B cell (primary cell): ENCODE results near the gene ZNF445. TPM values are rescaled to one million over a fixed set of nuclear protein-coding genes. Genes with fewer than 3 reads are reported as not detected.

Experiments
- ATAC-seq: fragments of 200-7000 bp; cut with Tn5 transposase; one replicate; pipeline ENCODE4 v1.10.0; 2021; ENCODE audit warnings: low read depth, mild to moderate bottlenecking, moderate number of reproducible peaks, moderate library complexity
- CTCF ChIA-PET: fragments of 350-600 bp; sonication (Branson Sonifier 250); formaldehyde crosslinking; loops from one replicate; lab custom pipeline; 2021; ENCODE audit warnings: antibody characterized with exemption, inconsistent platforms; lab: Charles Lee
- POLR2A ChIA-PET: fragments of 350-600 bp; sonication (Branson Sonifier 250); formaldehyde crosslinking; loops from one replicate; lab custom pipeline; 2021; ENCODE audit warnings: antibody characterized with exemption; lab: Charles Lee
- DNase-seq: peaks from one replicate; pipeline ENCODE4 v3.0.0; 2013
- H2AFZ ChIP-seq: 2 replicates; pipeline ENCODE4 v1.6.1; 2012; ENCODE audit warnings: mild to moderate bottlenecking, low read depth, low read length; ENCODE audit not compliant: insufficient read depth, poor library complexity, severe bottlenecking
- H3K27ac ChIP-seq, 2 donors: 1 replicate in 1 of 2; 2 replicates in 1 of 2; pipeline ENCODE4 v1.5.1; 2012 to 2013; ENCODE audit warnings: low read length in 2 of 2, mild to moderate bottlenecking in 2 of 2, moderate library complexity in 1 of 2
- H3K27me3 ChIP-seq, 4 experiments: fragments of 200-600 bp in 1 of 4; sonication (generic) in 1 of 4; replicated peaks in 1 of 4; 1 replicate in 2 of 4; 2 replicates in 2 of 4; pipeline versions ENCODE4 v1.6.1 to v1.7.0; 2013 to 2016; ENCODE audit warnings: low read length in 3 of 4, mild to moderate bottlenecking in 2 of 4, mixed read lengths in 1 of 4, moderate library complexity in 1 of 4; ENCODE audit not compliant: insufficient read depth in 4 of 4, control insufficient read depth in 3 of 4; ENCODE audit errors: control extremely low read depth in 1 of 4
- H3K36me3 ChIP-seq, 2 experiments: replicated peaks in 1 of 2; 1 replicate in 1 of 2; 2 replicates in 1 of 2; pipeline versions ENCODE4 v1.6.1 to v1.7.1; 2013; ENCODE audit warnings: low read length in 1 of 2; ENCODE audit not compliant: insufficient read depth in 2 of 2, control insufficient read depth in 1 of 2; ENCODE audit errors: control extremely low read depth in 1 of 2, extremely low read depth in 1 of 2
- H3K4me1 ChIP-seq, 2 donors: fragments of 200-600 bp in 1 of 2; sonication (generic) in 1 of 2; 1 replicate in 1 of 2; 2 replicates in 1 of 2; pipeline versions ENCODE4 v1.5.1 to v1.6.1; 2013 to 2017; ENCODE audit warnings: low read length in 2 of 2; ENCODE audit not compliant: control insufficient read depth in 2 of 2, insufficient read depth in 2 of 2
- H3K4me2 ChIP-seq: replicated peaks from 2 replicates; pipeline ENCODE3; 2012; ENCODE audit warnings: mild to moderate bottlenecking, low read depth, low read length; ENCODE audit not compliant: poor library complexity, severe bottlenecking
- H3K4me3 ChIP-seq, 5 experiments: fragments of 200-600 bp in 1 of 5; sonication (generic) in 1 of 5; 1 replicate in 3 of 5; 2 replicates in 2 of 5; pipeline versions ENCODE4 v1.5.1 to v1.7.0; 2011 to 2016; ENCODE audit warnings: low read length in 4 of 5, mild to moderate bottlenecking in 4 of 5, low read depth in 2 of 5, control low read depth in 1 of 5, moderate library complexity in 1 of 5; ENCODE audit not compliant: insufficient read depth in 1 of 5; ENCODE audit errors: control extremely low read depth in 1 of 5, extremely low read depth in 1 of 5
- H3K79me2 ChIP-seq: fragments of 200-600 bp; sonication (generic); one replicate; pipeline ENCODE4 v1.6.0; 2016; ENCODE audit warnings: low read length; ENCODE audit not compliant: control insufficient read depth, insufficient read depth
- H3K9ac ChIP-seq: fragments of 200-600 bp; sonication (generic); 2 replicates; pipeline ENCODE4 v1.6.1; 2017; ENCODE audit warnings: mild to moderate bottlenecking, low read length, moderate library complexity
- H3K9me3 ChIP-seq, 3 donors: one replicate each; pipeline versions ENCODE4 v1.6.1 to v1.7.1; 2013; ENCODE audit warnings: low read length in 2 of 3; ENCODE audit not compliant: control insufficient read depth in 2 of 3, insufficient read depth in 1 of 3; ENCODE audit errors: control extremely low read depth in 1 of 3
- H4K20me1 ChIP-seq: 2 replicates; pipeline ENCODE4 v1.6.0; 2012; ENCODE audit warnings: mild to moderate bottlenecking, low read length; ENCODE audit not compliant: insufficient read depth, control insufficient read depth, poor library complexity, severe bottlenecking
- H3K27ac Mint-ChIP-seq: one replicate; pipeline ENCODE4 v1.8.0; 2021; ENCODE audit warnings: mixed read lengths
- H3K27me3 Mint-ChIP-seq: one replicate; pipeline ENCODE4 v1.8.0; 2021; ENCODE audit warnings: mixed read lengths
- H3K4me1 Mint-ChIP-seq: one replicate; pipeline ENCODE4 v1.8.0; 2021; ENCODE audit warnings: mixed read lengths
- H3K4me3 Mint-ChIP-seq: one replicate; pipeline ENCODE4 v1.8.0; 2021; ENCODE audit warnings: mixed read lengths
- H3K9me3 Mint-ChIP-seq: one replicate; pipeline ENCODE4 v1.8.0; 2022; ENCODE audit warnings: mixed read lengths; ENCODE audit not compliant: insufficient read depth
- CTCF ChIP-seq: fragments of 200-600 bp; IDR thresholded peaks from one replicate; pipeline ENCODE4 v1.8.0; 2022; ENCODE audit warnings: antibody characterized with exemption, mild to moderate bottlenecking
- EZH2 ChIP-seq: IDR thresholded peaks from 2 replicates; pipeline ENCODE4 v1.6.1; 2012; ENCODE audit warnings: borderline replicate concordance, low read depth, mild to moderate bottlenecking, moderate library complexity, low read length; ENCODE audit not compliant: insufficient read depth, poor library complexity, severe bottlenecking
- WGBS: methylation state at CpG from one replicate; pipeline ENCODE4 v1.1.5; 2013; ENCODE audit warnings: missing lambda C conversion rate; ENCODE audit not compliant: insufficient coverage; 5-methylcytosine and 5-hydroxymethylcytosine counted together
- intact Hi-C: fragments of 100-400 bp; cut with micrococcal nuclease; formaldehyde crosslinking; loops from one replicate; pipeline ENCODE4 v1.10.0; 2022
- polyA plus RNA-seq: library from polyadenylated mRNA; depleted of rRNA; stranded (reverse); fragments of >200 nt; gene quantifications from 2 replicates; pipeline ENCODE4 v1.2.3, GENCODE V29; 2012
- total RNA-seq, 2 donors: library from RNA; stranded (reverse); fragments of 120-200 nt in 1 of 2; gene quantifications; 1 replicate in 1 of 2; 2 replicates in 1 of 2; pipeline versions ENCODE4 v1.2.3 to v1.2.4, GENCODE V29; 2013 to 2022

The ZNF445 gene
- total and polyA plus RNA-seq, 2 donors (not counting 1 experiment from before 2014, with no cell fraction given), result 2.6 to 29.7 TPM

GRCh38 chr3:44509393-44509921, 32.0 kb upstream of the ZNF445 start:
- peak overlapping the region; percentile 97 for H3K27ac Mint-ChIP-seq
- ATAC-seq (no peak), DNase-seq (no peak)
- TF ChIP-seq EZH2 (no peak), CTCF (no peak)
- CTCF ChIA-PET, result no interaction called here
- Histone ChIP-seq H4K20me1 (peaks cover 19% of the 10 kb centered on the region), H3K4me1 (peaks cover 19 to 25% of the 10 kb centered on the region in 2 donors), H3K4me2 (peak overlapping the region; percentile 76), H3K9me3 (peaks cover 0 to 9% (median 0%) of the 10 kb centered on the region in 3 donors), H3K36me3 (no peaks in the 10 kb centered on the region), H2AFZ (peak overlapping the region; percentile 86), H3K27ac (peak overlapping the region; percentile 88 to 94), H3K27me3 (no peaks in the 10 kb centered on the region), H3K9ac (peak overlapping the region; percentile 94), H3K79me2 (peaks cover 61% of the 10 kb centered on the region), H3K4me3 (peak overlapping the region; percentile 74 to 95 (median 88))
- no CpG with 5 or more reads among the region's 2 CpGs for WGBS
- H3K27me3 Mint-ChIP-seq, result no peaks in the 10 kb centered on the region
- H3K4me1 Mint-ChIP-seq, result peaks cover 46% of the 10 kb centered on the region
- POLR2A ChIA-PET, result interaction anchor here (2.9 kb wide), 1 partner anchor 31 kb away, joined by 11 read pairs; the partner anchor contains the start of gene ZNF445
- intact Hi-C loops, result loop anchor here (1.0 kb wide), 1 partner anchor 220 kb away; the partner anchor contains the start of gene ZNF501
- H3K4me3 Mint-ChIP-seq, result peak overlapping the region; percentile 90
- no peaks in the 10 kb centered on the region for H3K9me3 Mint-ChIP-seq

GRCh38 chr3:44506961-44507360, 29.5 kb upstream of the ZNF445 start:
- H3K27ac Mint-ChIP-seq, result no peak overlapping the region

More at GRCh38 chr3:44506961-44507360, 29.5 kb upstream of the ZNF445 start:
- Histone ChIP-seq H3K79me2 (peaks cover 84% of the 10 kb centered on the region), H3K27ac (no peak overlapping the region), H2AFZ (no peak overlapping the region), H3K27me3 (no peaks in the 10 kb centered on the region), H3K9ac (no peak overlapping the region), H3K9me3 (peaks cover 0 to 14% (median 1%) of the 10 kb centered on the region in 3 donors), H3K4me2 (no peak overlapping the region), H3K36me3 (peaks cover under 1 to 4% of the 10 kb centered on the region in 2 experiments), H3K4me3 (no peak overlapping the region), H4K20me1 (peaks cover 19% of the 10 kb centered on the region), H3K4me1 (peaks cover 17 to 20% of the 10 kb centered on the region in 2 donors)
- H3K27me3 Mint-ChIP-seq, result no peaks in the 10 kb centered on the region
- no peak for ATAC-seq
- peaks cover 48% of the 10 kb centered on the region for H3K4me1 Mint-ChIP-seq
- peaks cover 7% of the 10 kb centered on the region for H3K9me3 Mint-ChIP-seq
- POLR2A ChIA-PET, result no interaction called here
- DNase-seq, result no peak
- 92% methylated on average over 4 of the region's 5 CpGs for WGBS
- intact Hi-C loops, result no loop called here
- CTCF ChIA-PET, result no interaction called here
- TF ChIP-seq CTCF (no peak), EZH2 (no peak)
- H3K4me3 Mint-ChIP-seq, result no peak overlapping the region
